GM19193 (cell line): ENCODE results near the gene KDSR.

ENCODE experiments used
- POLR2A ChIP-seq: IDR thresholded peaks from 4 replicates; pipeline ENCODE4 v1.6.1; 2011; ENCODE audit not compliant: insufficient read depth, insufficient read length; ENCODE audit errors: extremely low read depth

Gene KDSR

DNA sequence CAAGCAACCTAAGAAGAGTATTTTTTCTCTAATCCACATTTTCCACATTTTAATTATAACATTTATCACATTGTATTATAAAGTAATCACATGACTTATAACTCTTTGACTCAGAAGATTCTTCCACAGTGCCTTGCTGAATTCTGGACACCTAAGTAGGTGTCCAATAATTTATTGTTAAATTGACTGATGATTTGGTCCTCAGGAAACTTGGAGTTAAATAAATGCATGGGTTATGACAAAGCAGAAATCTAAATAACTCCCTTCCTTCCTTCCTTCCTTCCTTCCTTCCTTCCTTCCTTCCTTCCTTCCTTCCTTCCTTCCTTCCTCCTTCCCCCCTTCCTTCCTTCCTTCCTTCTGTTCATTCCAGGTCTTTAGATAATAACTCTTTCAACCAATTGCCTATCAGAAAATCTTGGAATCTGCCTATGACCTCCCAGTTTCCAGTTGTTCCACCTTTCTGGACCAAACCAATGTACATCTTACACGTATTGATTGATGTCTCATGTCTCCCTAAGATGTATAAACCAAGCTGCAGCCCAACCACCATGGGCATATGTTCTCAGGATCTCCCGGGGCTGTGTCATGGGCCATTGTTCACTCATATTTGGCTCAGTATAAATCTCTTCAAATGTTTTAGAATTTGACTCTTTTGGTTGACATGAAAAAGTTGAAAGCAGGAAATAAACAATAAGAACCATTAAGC lies 10.4 kb upstream of the KDSR start:
- TF ChIP-seq POLR2A, result no peak

DNA sequence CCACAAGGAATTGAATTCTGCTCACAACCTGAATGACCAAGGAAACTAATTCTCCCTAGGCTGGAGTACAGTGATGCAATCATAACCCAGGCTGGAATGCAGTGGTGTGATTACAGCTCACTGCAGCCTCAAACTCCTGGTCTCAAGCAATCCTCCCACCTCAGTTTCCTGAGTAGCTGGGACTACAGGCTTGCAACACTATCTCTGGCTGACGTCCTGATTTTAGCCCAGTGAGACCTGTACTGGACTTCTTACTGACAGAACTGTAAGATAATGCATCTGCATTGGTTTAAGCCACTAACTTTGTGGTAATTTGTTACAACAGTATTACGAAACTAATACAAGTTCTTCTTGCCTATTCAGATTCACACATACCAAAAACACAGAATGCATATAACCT lies 9.5 kb upstream of the KDSR start:
- TF ChIP-seq POLR2A, result no peak

DNA sequence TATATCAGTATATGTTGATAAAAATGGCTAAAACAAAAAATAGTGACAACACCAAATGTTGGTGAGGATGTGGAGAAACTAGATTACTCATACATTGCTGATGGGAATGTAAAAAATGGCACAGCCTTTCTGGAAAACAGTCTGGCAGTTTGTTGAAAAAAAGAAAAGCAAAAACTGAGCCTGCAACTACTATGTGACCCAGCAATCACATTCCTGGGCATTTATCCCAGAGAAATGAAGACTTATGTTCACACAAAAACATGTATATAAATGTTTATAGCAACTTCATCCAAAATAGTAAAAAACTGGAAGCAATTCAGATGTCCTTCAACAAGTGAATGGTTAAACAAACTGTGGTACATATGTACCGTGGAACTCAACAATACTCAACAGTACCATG lies 7.5 kb upstream of the KDSR start:
- TF ChIP-seq POLR2A, result no peak

DNA sequence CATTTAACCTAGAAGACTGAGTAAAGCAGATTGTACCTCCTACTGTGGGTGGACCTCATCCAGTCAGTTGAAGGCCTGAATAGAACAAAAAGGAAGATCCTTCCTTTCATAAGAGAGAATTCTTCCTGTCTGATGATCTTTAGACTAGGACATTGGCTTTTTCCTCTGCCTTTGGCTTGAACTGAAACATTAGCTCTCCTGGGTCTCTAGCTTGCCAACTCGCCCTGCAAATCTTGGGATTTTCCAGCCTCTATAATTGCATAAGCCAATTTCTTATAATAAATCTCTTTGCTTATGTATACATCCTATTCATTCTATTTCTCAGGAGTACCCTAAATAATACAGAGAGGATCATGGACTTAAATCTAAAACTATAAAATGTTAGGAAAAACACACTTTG lies 6.2 kb upstream of the KDSR start:
- no peak for TF ChIP-seq POLR2A

DNA sequence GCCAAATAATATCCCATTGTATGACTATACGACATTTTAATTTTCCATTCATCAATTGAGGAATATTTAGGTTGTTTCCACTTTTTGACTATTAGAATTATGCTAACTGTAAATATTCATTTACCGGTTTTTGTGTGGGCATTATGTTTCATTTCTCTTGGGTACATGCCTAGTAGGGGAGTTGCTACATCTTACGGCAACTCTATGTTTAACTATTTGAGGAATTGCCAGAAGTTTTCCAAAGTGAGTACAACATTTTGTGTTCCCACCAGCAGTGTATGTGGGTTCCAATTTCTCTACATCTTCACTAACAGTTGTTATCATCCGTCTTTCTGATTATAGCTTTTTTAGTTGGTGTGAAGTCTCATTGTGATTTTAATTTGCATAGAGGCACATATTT lies 1.6 kb upstream of the KDSR start:
- TF ChIP-seq POLR2A, result no peak

DNA sequence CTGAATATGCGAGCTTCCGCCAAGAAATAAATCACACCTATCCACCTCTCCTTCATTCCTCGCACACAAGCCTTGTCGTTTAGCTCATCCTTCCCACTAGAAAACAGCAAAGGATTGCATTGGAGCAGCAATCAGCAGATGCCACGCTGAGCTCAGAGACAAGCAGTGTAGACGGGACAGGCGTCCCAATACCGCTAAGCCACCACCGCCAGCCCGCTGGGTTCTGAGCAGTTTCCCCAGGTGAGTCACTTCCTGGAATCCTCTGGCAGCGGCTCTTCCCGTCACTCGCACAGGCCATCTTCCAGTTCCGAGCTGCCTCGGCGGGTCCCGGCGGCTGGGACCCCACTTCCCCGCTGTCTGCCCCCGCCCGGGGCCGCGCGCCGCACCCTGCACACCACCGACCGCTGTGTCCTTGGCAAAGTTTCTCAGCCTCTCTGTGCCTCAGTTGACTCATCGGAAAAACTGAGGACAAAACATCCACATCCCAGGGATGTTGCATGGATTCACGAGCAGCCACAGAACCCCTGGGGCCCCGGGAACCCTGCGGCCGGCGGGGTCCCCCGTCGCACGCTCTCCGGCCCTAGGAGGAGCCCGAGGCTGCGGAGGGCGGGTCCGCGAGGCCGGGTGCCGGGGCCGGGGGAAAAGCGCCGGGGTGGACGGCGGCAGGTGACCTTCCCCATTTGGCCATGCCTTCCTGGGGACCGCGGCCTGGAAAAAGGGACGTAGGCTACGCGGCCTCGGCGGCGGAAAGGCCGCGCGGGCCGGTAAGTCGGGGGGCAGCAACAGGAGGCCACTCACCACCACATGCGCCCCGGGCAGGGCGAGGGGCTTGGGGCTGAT lies 573 bp downstream of the KDSR start:
- peak; percentile 10 for TF ChIP-seq POLR2A

DNA sequence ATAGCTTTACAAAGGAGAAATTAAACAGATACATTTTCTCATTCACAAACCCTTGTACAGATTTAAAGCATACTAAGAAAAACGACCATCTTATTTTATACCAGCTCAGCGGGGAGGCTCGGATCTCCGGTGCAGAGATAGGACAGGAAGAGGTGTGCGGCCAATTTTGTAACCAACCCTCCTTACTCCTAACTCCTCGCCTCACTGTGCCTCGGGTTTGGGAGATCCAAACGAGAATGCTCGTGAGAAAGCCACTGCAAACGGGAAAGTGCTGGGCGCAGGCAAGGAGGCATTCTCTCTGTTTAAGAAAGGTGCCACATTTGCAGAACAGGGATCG lies 1.2 kb downstream of the KDSR start:
- TF ChIP-seq POLR2A, result no peak

DNA sequence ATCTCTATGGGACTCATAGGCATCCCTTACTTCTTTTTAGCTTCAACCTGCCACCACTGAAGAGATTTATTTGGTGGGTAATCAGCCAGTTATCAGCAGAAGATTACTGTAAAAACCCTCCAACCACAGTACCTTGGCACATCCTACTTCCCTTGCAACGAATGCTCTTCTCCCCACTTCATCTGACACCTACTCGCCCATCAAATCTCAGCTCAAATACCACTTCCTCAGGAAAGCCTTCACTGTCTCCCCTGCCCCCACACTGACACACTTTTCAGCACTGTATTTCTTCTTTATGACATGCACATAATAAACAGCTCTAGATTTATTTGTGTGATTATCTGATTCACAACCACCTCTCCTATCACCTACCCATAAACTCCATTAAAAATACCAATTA lies 3.1 kb downstream of the KDSR start:
- no peak for TF ChIP-seq POLR2A

DNA sequence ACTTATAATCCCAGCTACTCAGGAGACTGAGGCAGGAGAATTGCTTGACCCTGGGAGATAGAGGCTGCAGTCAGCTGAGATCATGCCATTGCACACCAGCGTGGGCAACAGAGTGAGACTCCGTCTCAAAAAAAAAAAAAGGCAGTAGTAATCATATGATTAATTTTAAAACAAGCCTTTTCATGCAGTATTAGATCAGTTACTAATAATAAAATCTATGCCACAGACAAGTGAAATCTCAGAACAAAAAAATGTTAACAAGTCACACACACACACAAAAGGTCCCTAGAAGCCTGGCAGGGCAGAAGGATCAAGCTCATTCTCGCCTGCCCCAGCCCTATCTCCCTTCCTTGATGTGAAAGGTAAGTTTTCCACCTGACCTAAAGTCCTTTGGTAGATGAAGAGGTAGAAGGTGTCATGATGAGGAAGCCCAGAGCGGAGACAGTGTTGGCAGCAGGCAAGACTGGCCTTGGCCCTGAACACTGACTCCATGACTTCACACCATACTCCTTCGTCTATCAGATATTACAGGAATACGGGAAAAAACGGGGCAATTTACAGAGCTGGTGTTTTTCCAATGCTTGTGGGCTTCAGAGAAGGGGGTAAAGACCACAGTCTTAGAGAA lies 10.6 kb downstream of the KDSR start:
- no peak for TF ChIP-seq POLR2A

DNA sequence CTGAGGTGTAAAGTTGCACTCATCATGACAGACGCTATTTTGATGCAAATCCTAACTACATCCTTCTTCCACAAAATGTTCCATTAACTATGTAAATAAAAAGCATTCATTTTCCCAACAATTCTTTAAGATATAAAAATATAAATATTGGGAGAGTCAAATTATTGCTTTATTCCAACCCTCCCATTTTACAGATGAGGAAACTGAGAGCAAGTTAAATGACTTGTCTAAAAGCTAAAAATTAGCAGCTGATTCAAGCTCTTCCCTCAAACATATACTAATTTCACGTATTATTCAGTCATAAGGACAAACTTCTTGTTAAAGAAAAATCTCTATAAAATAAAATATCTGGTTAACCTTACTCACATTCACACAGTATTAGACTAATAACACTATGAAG lies 16.8 kb downstream of the KDSR start:
- no peak for TF ChIP-seq POLR2A

DNA sequence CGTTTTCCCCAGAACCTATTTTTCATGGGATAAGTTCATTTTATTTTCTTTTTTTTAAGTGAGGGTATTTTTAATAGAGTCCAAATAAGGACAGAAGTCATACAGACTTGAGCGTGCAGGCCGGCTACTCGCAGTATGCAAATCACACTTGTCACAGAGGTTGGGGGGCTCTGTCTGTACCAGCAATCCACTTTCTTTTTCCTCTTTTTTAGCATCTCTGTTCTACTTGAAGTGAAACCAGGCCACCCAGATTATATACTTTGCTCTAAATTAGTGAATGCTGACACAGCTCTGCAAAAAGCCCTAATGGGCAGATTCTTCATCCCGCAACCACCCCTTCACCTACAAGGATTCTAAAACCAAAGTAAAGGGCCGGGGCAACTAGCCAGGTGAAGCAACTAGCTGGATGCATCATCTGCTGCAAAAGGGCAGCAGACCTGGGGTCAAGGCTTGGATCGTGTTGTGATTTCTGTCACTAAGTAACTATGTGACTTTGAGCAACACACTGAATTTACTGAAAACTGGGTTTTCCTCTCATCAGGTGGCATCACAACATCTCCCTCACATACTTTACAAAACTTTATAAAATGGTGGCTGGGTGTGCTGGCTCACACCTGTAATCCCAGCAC lies 18.4 kb downstream of the KDSR start:
- no peak for TF ChIP-seq POLR2A

DNA sequence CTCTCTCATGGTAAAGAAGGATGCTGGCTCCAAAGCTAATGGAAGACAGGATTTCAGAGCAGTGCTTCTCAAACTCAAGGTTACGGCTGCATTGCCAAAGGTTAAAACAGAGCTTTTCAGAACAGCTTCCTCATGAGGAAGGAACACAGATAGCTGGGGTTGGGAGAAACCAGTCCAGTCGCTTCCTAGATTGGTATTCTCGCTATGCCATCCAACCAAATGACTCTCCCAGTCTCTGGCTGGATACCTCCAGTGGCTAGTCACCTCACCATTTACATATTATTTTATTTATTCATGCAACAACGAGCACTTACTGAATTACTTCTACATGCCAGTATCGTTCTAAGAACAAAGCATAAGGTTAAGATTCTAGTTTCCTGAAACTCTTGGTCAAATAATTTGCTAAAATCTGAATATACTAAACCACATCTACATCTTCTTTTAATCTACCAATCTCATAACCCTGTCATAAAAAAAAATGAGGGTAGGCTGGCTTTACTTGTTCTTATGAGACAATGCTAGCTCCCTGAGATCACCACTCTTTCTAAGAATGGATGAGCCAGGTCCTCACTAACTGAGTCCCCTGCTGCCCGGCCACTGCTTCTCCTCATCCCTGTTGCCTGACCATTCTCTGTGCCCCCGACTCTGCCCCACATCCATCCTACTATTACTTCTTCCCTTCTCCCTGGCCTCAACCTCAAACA lies 20.4 kb downstream of the KDSR start:
- TF ChIP-seq POLR2A, result no peak

DNA sequence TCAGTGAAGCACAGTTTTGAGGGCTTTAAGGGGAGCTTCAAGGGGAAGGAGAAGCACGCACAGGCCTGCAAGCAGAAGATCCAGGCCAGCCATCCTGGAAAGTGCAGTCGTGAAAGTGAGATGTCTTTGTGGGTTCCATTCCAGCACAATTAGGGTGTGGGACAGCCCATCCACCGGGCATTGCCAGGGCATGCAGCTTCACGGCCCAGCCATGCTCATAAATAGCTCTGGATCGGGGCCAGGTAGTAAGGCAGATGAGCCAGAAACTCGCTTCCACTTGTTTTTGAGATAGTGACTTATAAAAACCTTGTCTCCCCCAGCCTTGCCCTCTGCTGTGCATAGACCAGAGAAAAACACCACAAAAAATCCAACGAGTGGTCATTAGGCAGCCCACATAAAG lies 21.0 kb downstream of the KDSR start:
- TF ChIP-seq POLR2A, result no peak

DNA sequence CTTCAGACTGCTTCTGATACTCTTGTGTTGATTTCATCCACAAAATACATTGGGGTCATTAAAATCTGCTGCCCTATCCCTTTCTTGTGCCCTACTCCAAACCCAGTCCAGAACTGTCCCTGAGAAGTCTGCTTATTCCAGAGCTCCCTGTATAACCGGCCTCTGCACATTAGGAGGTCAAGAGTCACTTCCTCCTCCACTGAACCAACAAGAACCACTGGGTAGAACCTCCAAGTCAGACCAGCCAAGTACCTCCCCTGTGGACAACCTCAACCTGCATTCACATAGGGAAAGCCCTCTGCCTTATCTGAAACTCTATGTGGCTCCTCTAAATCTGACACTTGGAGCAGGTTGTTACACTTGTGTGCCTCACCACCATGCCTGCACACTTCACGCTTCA lies 22.1 kb downstream of the KDSR start:
- TF ChIP-seq POLR2A, result no peak

DNA sequence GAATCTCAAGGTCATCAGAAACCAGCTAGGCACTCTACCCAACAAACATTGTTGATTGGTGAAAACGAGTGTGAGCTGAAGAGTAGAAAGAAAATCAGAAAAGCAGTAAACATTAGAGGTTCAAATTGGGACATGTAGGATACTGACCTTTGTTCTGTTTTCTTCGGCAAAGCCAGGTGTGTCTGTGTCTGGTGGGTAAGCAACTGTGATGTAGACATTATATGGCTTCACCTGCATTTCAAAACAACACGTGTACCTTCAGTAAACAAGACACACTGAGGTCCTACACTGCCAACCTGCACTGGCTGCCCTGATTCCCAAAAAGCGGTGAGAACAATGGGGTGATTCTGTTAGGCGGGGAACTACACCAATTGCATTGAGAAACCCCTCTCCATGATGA lies 22.7 kb downstream of the KDSR start:
- TF ChIP-seq POLR2A, result no peak
